Endothelial cell (in vitro differentiated cells): Measurements from ENCODE around the gene TMSB15A. TPM values are rescaled to one million over a fixed set of nuclear protein-coding genes. Genes with fewer than 3 reads are reported as not detected.
"Not testable (repeated sequence)": the region's sequence is repeated elsewhere in the genome, so short reads cannot be mapped to it uniquely, and the experiment has no call there.

Source experiments
- DNase-seq: peaks from one replicate; pipeline ENCODE4 v3.0.0; 2021; ENCODE audit warnings: low spot score
- H3K27ac Mint-ChIP-seq: one replicate; pipeline ENCODE4 v1.8.0; 2021; ENCODE audit warnings: mixed read lengths, inconsistent platforms; ENCODE audit not compliant: unreplicated experiment
- H3K27me3 Mint-ChIP-seq: one replicate; pipeline ENCODE4 v1.8.0; 2021; ENCODE audit warnings: mild to moderate bottlenecking, moderate library complexity, mixed read lengths, inconsistent platforms; ENCODE audit not compliant: unreplicated experiment
- H3K36me3 Mint-ChIP-seq: one replicate; pipeline ENCODE4 v1.8.0; 2021; ENCODE audit warnings: mild to moderate bottlenecking, low read depth, mixed read lengths, inconsistent platforms; ENCODE audit not compliant: unreplicated experiment
- H3K4me1 Mint-ChIP-seq: one replicate; pipeline ENCODE4 v1.8.0; 2021; ENCODE audit warnings: mild to moderate bottlenecking, mixed read lengths, inconsistent platforms; ENCODE audit not compliant: unreplicated experiment
- H3K4me3 Mint-ChIP-seq: one replicate; pipeline ENCODE4 v1.8.0; 2021; ENCODE audit warnings: mild to moderate bottlenecking, mixed read lengths, inconsistent platforms; ENCODE audit not compliant: unreplicated experiment
- H3K9me3 Mint-ChIP-seq: one replicate; pipeline ENCODE4 v1.8.0; 2021; ENCODE audit warnings: mixed read lengths, inconsistent platforms; ENCODE audit not compliant: unreplicated experiment
- CTCF ChIP-seq: fragments of 200-600 bp; sonication (generic); IDR thresholded peaks from one replicate; pipeline ENCODE4 v1.5.0; 2021; ENCODE audit warnings: antibody characterized with exemption; ENCODE audit not compliant: unreplicated experiment
- total RNA-seq: library from RNA; stranded (reverse); fragmentation: NEBNext Ultra II Directional; extraction: Animal tissue kit (Norgen Biotek cat#: 25700); gene quantifications from one replicate; pipeline ENCODE4 v1.2.1, GENCODE V29; 2021; ENCODE audit not compliant: unreplicated experiment

Gene TMSB15A
- total RNA-seq, 1 donor from 2014 or later, result 11.2 TPM

GRCh38 chrX:102546828-102547493, 30.4 kb upstream of the TMSB15A start:
- H3K27me3 Mint-ChIP-seq, result no peaks in the 10 kb centered on the region
- H3K36me3 Mint-ChIP-seq, result no peaks in the 10 kb centered on the region
- no peak overlapping the region for H3K27ac Mint-ChIP-seq
- H3K4me3 Mint-ChIP-seq, result no peak overlapping the region
- peaks cover 2% of the 10 kb centered on the region for H3K4me1 Mint-ChIP-seq
- H3K9me3 Mint-ChIP-seq, result no peaks in the 10 kb centered on the region
- DNase-seq, result no peak
- no peak for TF ChIP-seq CTCF

- H3K36me3 Mint-ChIP-seq, H3K27me3 Mint-ChIP-seq: not testable (repeated sequence)
Observed at GRCh38 chrX:102546175-102546574, 29.6 kb upstream of the TMSB15A start.

DNA sequence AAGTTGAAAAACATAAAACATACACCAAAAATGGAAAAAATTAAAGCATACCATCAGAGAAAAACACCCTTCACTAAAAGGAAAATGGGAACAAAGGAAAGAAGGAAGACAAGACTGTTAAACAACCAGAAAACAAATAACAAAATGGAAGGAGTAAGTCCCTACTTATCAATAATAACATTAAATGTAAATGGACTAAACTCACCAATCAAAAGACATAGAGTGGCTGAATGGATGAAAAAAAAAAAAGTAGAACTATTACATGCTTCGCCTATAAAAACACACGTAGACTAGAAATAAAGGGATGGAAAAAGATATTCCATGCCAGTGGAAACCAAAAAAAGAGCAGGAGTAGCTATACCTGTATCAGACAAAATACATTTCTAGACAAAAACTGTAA, 19.4 kb upstream of the TMSB15A start:
- DNase-seq, result no peak
- Mint-ChIP-seq H3K27me3 (no peaks in the 10 kb centered on the region), H3K27ac (no peak overlapping the region), H3K36me3 (no peaks in the 10 kb centered on the region), H3K4me3 (no peak overlapping the region), H3K4me1 (no peaks in the 10 kb centered on the region), H3K9me3 (no peaks in the 10 kb centered on the region)
- no peak for TF ChIP-seq CTCF

More at GRCh38 chrX:102546175-102546574, 29.6 kb upstream of the TMSB15A start:
- H3K27ac Mint-ChIP-seq, H3K9me3 Mint-ChIP-seq, H3K4me3 Mint-ChIP-seq, DNase-seq, H3K4me1 Mint-ChIP-seq: not testable (repeated sequence)

GRCh38 chrX:102517326-102517725, 787 bp upstream of the TMSB15A start:
- no peaks in the 10 kb centered on the region for H3K36me3 Mint-ChIP-seq
- no peaks in the 10 kb centered on the region for H3K9me3 Mint-ChIP-seq
- no peak overlapping the region for H3K4me3 Mint-ChIP-seq
- H3K27ac Mint-ChIP-seq, result no peak overlapping the region
- H3K27me3 Mint-ChIP-seq, result no peaks in the 10 kb centered on the region
- no peak for TF ChIP-seq CTCF
- no peak for DNase-seq
- H3K4me1 Mint-ChIP-seq, result no peaks in the 10 kb centered on the region

GRCh38 chrX:102514536-102514935, 2.0 kb downstream of the TMSB15A start:
- TF ChIP-seq CTCF, result no peak

More at GRCh38 chrX:102514536-102514935, 2.0 kb downstream of the TMSB15A start:
- H3K27ac Mint-ChIP-seq, result no peak overlapping the region
- no peaks in the 10 kb centered on the region for H3K4me1 Mint-ChIP-seq
- DNase-seq, result no peak
- H3K27me3 Mint-ChIP-seq, result no peaks in the 10 kb centered on the region
- H3K36me3 Mint-ChIP-seq, result no peaks in the 10 kb centered on the region
- H3K4me3 Mint-ChIP-seq, result no peak overlapping the region
- H3K9me3 Mint-ChIP-seq, result no peaks in the 10 kb centered on the region
